ENCODE data around the gene RPS14. TPM values are rescaled to one million over a fixed set of nuclear protein-coding genes. Genes with fewer than 3 reads are reported as not detected.
"Not testable (repeated sequence)": the region's sequence is repeated elsewhere in the genome, so short reads cannot be mapped to it uniquely, and the experiment has no call there.

RPS14 gene
- total RNA-seq, 1 donor from 2014 or later: 1,941 TPM

DNA sequence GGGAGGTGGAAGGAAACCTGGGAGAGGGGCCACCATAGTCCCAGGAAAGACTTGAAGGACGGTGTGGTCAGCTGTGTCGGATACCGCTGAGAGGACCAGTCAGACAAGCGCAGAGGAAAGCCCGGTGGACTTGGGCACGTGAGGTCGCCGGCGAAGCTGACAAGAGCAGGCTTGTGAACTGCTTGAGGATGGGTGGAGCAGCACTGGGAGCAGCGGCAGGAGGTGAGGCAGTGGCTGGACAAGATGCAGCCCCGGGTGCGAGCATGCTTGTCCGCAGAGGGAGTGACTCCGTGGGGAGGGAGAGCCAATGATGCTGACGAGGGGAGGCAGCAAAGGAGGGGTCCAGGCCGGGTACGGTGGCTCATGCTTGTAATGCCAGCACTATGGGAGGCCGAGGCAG is 18.5 kb downstream of the RPS14 start:
- H3K27me3 Mint-ChIP-seq: no peaks in the 10 kb centered on the region
- H3K4me1 Mint-ChIP-seq (ENCODE audit: low read depth): peaks cover 7% of the 10 kb centered on the region
- no peak overlapping the region for H3K4me3 Mint-ChIP-seq (ENCODE audit: low read depth)
- no peaks in the 10 kb centered on the region for H3K36me3 Mint-ChIP-seq (ENCODE audit: insufficient read depth)
- no peaks in the 10 kb centered on the region for H3K9me3 Mint-ChIP-seq (ENCODE audit: low read depth)
- no peak overlapping the region for H3K27ac Mint-ChIP-seq
- no peak for DNase-seq (ENCODE audit: low spot score, unreplicated experiment)
- TF ChIP-seq, protein P1, sequence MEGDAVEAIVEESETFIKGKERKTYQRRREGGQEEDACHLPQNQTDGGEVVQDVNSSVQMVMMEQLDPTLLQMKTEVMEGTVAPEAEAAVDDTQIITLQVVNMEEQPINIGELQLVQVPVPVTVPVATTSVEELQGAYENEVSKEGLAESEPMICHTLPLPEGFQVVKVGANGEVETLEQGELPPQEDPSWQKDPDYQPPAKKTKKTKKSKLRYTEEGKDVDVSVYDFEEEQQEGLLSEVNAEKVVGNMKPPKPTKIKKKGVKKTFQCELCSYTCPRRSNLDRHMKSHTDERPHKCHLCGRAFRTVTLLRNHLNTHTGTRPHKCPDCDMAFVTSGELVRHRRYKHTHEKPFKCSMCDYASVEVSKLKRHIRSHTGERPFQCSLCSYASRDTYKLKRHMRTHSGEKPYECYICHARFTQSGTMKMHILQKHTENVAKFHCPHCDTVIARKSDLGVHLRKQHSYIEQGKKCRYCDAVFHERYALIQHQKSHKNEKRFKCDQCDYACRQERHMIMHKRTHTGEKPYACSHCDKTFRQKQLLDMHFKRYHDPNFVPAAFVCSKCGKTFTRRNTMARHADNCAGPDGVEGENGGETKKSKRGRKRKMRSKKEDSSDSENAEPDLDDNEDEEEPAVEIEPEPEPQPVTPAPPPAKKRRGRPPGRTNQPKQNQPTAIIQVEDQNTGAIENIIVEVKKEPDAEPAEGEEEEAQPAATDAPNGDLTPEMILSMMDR (IDR thresholded peaks at IDR 0.05; ENCODE audit: unreplicated experiment): no peak

DNA sequence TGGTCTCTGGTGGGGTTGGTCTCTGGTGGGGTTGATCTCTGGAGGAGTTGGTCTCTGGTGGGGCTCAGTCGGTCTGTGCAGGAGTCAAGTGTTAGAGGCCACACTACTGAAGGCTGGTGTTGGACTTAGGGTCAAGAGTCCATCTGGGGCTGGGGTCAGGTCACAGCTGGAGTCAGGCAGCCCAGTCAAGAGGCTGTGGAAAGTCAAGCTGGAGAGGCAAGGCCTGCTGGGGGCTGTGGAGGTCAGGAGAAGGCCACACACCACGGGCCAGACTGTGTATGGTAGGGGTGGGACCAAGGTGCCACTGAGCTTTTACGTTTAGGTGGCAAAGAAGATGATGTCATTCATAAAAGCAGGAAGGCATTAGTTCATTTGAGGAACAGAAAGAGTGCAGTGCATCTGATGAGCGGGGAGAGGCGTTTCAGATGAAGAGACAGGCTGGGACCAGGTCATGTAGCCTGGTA is 20.1 kb downstream of the RPS14 start:
- no peaks in the 10 kb centered on the region for H3K36me3 Mint-ChIP-seq (ENCODE audit: insufficient read depth)
- H3K27ac Mint-ChIP-seq: no peak overlapping the region
- H3K27me3 Mint-ChIP-seq: peaks cover 3% of the 10 kb centered on the region
- DNase-seq (ENCODE audit: low spot score, unreplicated experiment): no peak
- H3K4me1 Mint-ChIP-seq (ENCODE audit: low read depth): peaks cover 7% of the 10 kb centered on the region
- H3K4me3 Mint-ChIP-seq (ENCODE audit: low read depth): no peak overlapping the region
- TF ChIP-seq, protein P1 (IDR thresholded peaks at IDR 0.05; ENCODE audit: unreplicated experiment): no peak
- H3K9me3 Mint-ChIP-seq (ENCODE audit: low read depth): no peaks in the 10 kb centered on the region

DNA sequence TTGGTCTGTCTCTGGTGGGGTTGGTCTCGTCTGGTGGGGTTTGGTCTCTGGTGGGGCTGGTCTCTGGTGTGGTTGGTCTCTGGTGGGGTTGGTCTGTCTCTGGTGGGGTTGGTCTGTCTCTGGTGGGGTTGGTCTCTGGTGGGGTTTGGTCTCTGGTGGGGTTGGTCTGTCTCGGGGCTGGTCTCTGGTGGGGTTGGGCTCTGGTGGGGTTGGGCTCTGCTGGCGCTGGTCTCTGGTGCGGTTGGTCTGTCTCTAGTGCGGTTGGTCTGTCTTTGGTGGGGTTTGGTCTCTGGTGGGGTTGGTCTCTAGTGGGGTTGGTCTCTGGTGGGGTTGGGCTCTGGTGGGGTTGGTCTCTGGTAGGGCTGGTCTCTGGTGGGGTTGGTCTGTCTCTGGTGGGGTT is 20.6 kb downstream of the RPS14 start:
- peak overlapping the region; percentile 43 for H3K27ac Mint-ChIP-seq
- TF ChIP-seq, protein P1 (IDR thresholded peaks at IDR 0.05; ENCODE audit: unreplicated experiment): no peak
- H3K36me3 Mint-ChIP-seq (ENCODE audit: insufficient read depth): no peaks in the 10 kb centered on the region
- H3K4me3 Mint-ChIP-seq (ENCODE audit: low read depth): no peak overlapping the region
- H3K9me3 Mint-ChIP-seq (ENCODE audit: low read depth): no peaks in the 10 kb centered on the region
- peaks cover 7% of the 10 kb centered on the region for H3K4me1 Mint-ChIP-seq (ENCODE audit: low read depth)
- peaks cover 3% of the 10 kb centered on the region for H3K27me3 Mint-ChIP-seq
- DNase-seq (ENCODE audit: low spot score, unreplicated experiment): no peak

- Mint-ChIP-seq H3K27ac (peak overlapping the region; percentile 78), H3K4me1 (ENCODE audit: low read depth) (peaks cover 7% of the 10 kb centered on the region), H3K9me3 (ENCODE audit: low read depth) (no peaks in the 10 kb centered on the region), H3K4me3 (ENCODE audit: low read depth) (no peak overlapping the region), H3K36me3 (ENCODE audit: insufficient read depth) (no peaks in the 10 kb centered on the region), H3K27me3 (peaks cover 3% of the 10 kb centered on the region)
- no peak for DNase-seq (ENCODE audit: low spot score, unreplicated experiment)
- TF ChIP-seq, protein P1 (IDR thresholded peaks at IDR 0.05; ENCODE audit: unreplicated experiment): no peak
Measured at GRCh38 chr5:150428106-150428876, 21.2 kb downstream of the RPS14 start.

- not testable (repeated sequence) for DNase-seq (ENCODE audit: low spot score, unreplicated experiment); H3K36me3 Mint-ChIP-seq (ENCODE audit: insufficient read depth); H3K27ac Mint-ChIP-seq; H3K9me3 Mint-ChIP-seq (ENCODE audit: low read depth); H3K4me3 Mint-ChIP-seq (ENCODE audit: low read depth); H3K4me1 Mint-ChIP-seq (ENCODE audit: low read depth); H3K27me3 Mint-ChIP-seq
Measured at GRCh38 chr5:150426165-150426564, 23.4 kb downstream of the RPS14 start.

DNA sequence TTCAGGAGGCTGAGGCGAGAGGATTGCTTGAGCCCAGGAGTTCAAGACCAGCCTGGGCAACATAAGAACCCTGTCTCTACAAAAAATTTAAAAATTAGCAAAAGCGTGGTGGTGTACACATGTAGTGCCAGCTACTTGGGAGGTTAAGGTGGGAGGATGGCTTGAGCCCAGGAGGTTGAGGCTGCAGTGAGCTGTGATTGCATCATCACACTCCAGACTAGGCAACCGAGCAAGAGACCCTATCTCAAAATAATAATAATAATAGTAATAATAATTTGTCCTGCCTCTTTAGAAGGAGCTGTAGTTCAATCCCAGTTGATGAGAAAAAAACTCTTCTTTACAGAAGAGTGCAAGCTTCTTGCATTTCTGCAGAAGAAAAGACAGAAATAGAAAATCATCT is 26.8 kb downstream of the RPS14 start:
- TF ChIP-seq, protein P1 (IDR thresholded peaks at IDR 0.05; ENCODE audit: unreplicated experiment): no peak
- Mint-ChIP-seq H3K27me3 (peaks cover 7% of the 10 kb centered on the region), H3K9me3 (ENCODE audit: low read depth) (no peaks in the 10 kb centered on the region), H3K4me1 (ENCODE audit: low read depth) (peaks cover under 1% of the 10 kb centered on the region), H3K27ac (no peak overlapping the region), H3K36me3 (ENCODE audit: insufficient read depth) (no peaks in the 10 kb centered on the region), H3K4me3 (ENCODE audit: low read depth) (no peak overlapping the region)
- DNase-seq (ENCODE audit: low spot score, unreplicated experiment): no peak
